Epidermal melanocyte (primary cell): ENCODE results near the gene VCAN.
A peak's percentile ranks its signal among the peaks of the same experiment; 100 is the strongest.

Source experiments
- DNase-seq: peaks from one replicate; pipeline ENCODE4 v3.0.0; 2011; ENCODE audit warnings: low spot score; ENCODE audit not compliant: insufficient read length

The VCAN gene

DNA sequence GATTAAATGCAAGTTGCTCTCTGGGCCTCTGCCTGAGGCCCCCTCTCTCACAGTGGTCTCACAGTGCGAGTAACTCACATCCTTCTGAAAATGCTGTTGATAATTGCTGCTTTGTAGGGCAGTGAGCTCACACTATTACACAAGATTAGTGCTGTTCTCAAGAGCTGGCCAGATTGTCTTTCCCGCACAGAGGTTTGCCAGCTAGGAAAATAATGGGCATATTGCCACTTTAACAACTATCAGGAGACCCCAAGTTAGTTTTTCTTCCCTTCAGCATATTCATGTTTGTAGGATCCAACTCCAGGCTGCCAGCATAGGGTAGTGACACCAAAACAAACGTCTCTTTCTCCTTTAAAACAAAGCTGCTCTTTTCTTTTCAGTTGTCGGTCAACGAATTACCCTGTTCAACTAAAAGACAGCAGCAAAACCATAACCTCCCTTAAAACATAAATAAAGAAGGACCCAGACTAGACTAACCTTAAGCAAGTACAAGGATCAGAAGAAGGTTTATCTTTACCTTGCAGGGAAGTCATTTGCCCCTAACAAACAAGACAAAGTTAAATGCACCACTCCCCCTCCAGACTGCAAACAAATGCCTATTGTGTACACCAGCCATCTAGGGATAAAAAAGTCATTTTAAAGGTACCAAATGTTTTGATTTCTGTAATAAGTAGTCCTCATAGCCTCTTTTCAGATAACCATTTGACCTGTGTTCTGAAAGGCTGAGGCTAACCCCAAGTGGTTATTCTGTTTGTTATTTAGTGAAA is 91.4 kb downstream of the VCAN start:
- DNase-seq: no peak

GRCh38 chr5:83563631-83564030 is 92.1 kb downstream of the VCAN start:
- DNase-seq: no peak

- no peak for DNase-seq
These were observed 92.7 kb downstream of the VCAN start for GRCh38 chr5:83564069-83564749.

DNA sequence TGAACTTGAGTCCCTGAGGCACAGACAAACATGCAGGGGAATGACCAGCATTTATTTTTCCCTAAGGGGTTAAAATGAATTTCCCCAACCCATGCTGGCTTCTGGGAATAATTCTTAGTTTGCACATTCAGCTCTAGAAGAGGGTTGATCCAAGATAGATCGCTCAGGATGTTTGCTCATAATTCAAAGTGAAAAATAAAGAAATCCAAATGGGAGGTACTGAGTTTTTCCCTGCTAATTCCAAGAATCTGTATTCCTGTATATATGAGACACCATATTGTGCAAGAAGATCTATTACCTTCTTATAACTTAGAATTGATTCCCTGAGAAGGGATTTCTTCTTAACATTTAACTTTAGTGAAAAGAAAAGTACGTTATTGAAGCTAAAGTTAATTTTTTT is 96.2 kb downstream of the VCAN start:
- no peak for DNase-seq

- DNase-seq: peak; percentile 45
These were observed 96.6 kb downstream of the VCAN start for GRCh38 chr5:83568186-83568585.

- no peak for DNase-seq
These were observed 99.4 kb downstream of the VCAN start for GRCh38 chr5:83570916-83571315.

DNA sequence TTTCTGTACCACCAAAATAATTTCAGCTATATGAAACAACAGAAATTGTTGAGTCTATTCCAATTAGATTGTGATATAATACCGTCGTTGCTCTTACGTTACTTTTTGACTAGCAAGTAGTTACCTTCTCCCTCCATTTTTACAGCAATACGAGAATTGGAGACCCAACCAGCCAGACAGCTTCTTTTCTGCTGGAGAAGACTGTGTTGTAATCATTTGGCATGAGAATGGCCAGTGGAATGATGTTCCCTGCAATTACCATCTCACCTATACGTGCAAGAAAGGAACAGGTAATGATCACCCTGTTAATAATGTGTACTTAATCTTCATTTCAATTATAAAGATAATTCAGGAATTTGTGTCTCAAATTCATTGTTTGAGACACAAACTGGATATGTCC is 100.7 kb downstream of the VCAN start:
- DNase-seq: no peak

- DNase-seq: no peak
These were observed 104.8 kb downstream of the VCAN start for GRCh38 chr5:83576341-83576740.

- no peak for DNase-seq
These were observed 105.6 kb downstream of the VCAN start for GRCh38 chr5:83577036-83577636.

DNA sequence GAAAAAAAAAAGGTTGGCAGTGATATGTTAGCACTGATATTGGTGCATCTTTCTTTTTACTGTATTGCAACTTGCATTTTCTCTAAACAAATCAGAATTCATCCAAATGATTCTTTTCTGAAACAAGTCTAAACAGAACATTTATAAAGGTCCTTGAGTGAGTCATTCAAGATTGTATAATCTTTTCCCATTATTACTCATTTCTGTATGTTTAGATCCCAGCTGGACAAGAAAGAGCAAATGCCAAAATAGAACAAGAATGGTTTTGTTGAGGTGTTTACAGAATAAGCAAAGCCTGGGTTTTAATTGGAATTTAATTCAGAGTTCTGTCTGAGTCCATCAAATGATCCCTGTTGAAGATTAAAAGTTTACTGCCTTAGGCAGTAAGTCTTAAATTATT is 112.3 kb downstream of the VCAN start:
- DNase-seq: no peak

DNA sequence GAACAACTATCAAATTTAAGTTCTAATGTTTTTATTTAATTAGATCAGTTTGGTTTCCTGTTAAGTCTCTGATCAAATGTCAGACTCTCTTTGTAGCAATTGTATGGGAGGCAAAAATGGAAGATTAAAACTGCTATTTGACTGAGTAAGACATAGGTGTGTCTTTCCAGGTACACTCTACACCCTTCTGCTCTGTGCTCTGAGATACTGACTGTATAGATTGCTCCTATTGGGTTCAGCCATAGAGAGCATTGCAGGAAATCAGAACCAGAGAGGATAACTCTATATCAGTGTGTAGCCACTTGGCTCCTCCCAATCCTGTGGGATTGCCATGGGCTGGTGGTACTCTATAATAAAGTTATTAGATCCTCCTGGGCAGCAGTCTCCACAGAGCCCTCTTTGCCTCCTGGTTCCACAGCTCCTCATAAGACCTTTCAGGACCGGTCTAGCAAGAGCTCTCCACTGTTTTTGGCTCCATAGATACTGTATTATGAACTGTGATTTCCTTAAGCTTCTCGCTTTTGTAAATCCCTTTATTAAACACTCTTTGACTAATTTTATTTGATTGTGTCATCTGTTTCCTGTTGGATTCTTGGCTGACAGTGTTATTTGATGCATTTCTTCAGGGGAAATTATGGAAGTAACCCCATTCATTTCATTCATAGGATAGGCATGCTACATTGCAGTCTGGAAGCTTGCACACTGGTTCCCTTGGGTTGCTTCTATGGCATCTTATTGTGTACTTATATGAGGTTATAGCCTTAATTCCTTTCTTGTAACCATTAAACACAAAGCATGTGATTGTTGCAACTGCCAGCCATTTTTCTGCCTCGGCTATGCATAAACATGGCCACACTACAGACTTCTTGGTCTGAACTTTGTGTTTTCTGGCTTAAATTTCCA is 115.6 kb downstream of the VCAN start:
- no peak for DNase-seq

DNA sequence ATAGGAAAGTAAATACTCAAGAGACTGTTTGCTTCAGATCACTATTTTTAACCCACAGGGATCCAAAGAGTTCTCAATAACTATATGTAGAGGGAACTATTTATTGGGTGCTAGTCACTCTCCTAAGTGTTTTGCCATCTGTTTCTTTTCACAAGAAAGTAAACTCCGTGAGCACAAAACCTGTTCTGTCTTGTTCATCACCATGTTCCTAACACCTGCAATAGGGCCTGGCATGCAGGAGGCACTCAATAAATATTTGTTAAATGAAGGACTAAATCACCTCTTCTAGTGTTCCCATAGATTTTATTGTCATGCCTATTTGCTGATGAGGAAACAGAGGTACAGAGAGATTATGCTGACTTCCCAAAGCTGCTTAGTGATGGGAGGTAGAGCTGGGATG is 118.2 kb downstream of the VCAN start:
- no peak for DNase-seq

GRCh38 chr5:83590966-83591365 is 119.4 kb downstream of the VCAN start:
- DNase-seq: no peak

DNA sequence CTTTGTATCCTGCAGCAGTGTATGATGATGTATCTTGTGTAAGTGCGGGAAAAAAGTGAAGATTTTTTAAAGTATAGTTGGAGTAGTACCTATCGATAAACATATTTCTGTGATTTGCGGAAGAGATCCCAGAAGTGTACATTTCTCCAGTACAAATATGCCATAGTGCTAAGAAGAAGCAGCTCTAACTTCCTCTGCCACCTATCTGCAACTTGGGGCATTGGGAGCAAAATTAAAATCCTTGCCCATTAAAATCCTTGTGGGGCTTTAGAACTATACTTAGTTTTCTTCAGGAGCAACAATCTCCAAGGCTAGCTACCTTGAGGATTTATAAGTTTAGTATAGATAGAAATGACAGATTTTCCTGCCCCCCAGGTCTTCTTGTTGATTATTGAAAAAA is 123.7 kb downstream of the VCAN start:
- no peak for DNase-seq

- DNase-seq: peak; percentile 30
These were observed 136.6 kb downstream of the VCAN start for GRCh38 chr5:83608122-83608521.

DNA sequence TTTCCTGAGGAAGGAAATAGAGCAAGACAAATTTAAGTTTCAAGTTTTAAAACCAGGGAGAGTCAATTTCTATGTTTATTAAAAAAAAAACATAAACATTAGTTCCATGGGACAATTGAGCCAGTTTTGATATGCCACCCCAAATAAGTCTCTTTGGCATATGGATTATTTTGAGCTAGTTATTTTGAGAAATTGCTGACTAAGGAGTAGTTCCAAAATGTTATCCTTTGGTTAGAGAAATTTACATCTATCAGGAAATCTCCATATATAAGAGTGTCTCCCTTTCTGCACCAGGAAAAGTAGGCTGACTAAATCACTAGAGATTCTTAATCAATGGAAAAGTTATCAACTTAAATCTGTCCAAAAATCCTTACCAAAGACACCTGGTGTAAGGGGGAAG is 143.3 kb downstream of the VCAN start:
- DNase-seq: no peak

GRCh38 chr5:83628360-83628759 is 156.8 kb downstream of the VCAN start:
- peak; percentile 22 for DNase-seq
